BLaER1 (cell line): ENCODE measurements around the gene OR8G1.
"Not testable (repeated sequence)": the region's sequence is repeated elsewhere in the genome, so short reads cannot be mapped to it uniquely, and the experiment has no call there.

Experiments used
- H3K27ac ChIP-seq: shearing (Covaris generic); formaldehyde crosslinking; 2 replicates; pipeline ENCODE4 v1.8.1; 2022
- H3K27me3 ChIP-seq: shearing (Covaris generic); formaldehyde crosslinking; 2 replicates; pipeline ENCODE4 v1.8.1; 2022
- H3K36me3 ChIP-seq: shearing (Covaris generic); formaldehyde crosslinking; 2 replicates; pipeline ENCODE4 v1.8.1; 2022
- H3K4me1 ChIP-seq: shearing (Covaris generic); formaldehyde crosslinking; 2 replicates; pipeline ENCODE4 v1.8.1; 2022
- H3K4me2 ChIP-seq: shearing (Covaris generic); formaldehyde crosslinking; 2 replicates; pipeline ENCODE4 v1.8.1; 2022
- H3K4me3 ChIP-seq: shearing (Covaris generic); formaldehyde crosslinking; 2 replicates; pipeline ENCODE4 v1.8.1; 2022
- H3K9ac ChIP-seq: shearing (Covaris generic); formaldehyde crosslinking; 2 replicates; pipeline ENCODE4 v1.8.1; 2022
- H3K9me3 ChIP-seq: shearing (Covaris generic); formaldehyde crosslinking; 2 replicates; pipeline ENCODE4 v1.8.1; 2022
- H4K20me1 ChIP-seq: shearing (Covaris generic); formaldehyde crosslinking; 2 replicates; pipeline ENCODE4 v1.8.1; 2022
- Cebpa-rat ChIP-seq: shearing (Covaris generic); IDR thresholded peaks from 2 replicates; pipeline ENCODE4 v1.8.1; 2022

OR8G1 gene

GRCh38 chr11:124233376-124233775 is 7.5 kb upstream of the OR8G1 start:
- no peaks in the 10 kb centered on the region for H3K27me3 ChIP-seq
- no peaks in the 10 kb centered on the region for H3K9me3 ChIP-seq
- no peaks in the 10 kb centered on the region for H3K36me3 ChIP-seq
- no peak overlapping the region for H3K9ac ChIP-seq
- no peaks in the 10 kb centered on the region for H3K4me1 ChIP-seq
- H3K27ac ChIP-seq, result no peak overlapping the region
- H3K4me3 ChIP-seq, result no peak overlapping the region
- no peak for TF ChIP-seq Cebpa-rat
- no peaks in the 10 kb centered on the region for H4K20me1 ChIP-seq
- no peak overlapping the region for H3K4me2 ChIP-seq

- Histone ChIP-seq H3K4me3 (no peak overlapping the region), H3K9ac (no peak overlapping the region), H4K20me1 (no peaks in the 10 kb centered on the region), H3K27me3 (no peaks in the 10 kb centered on the region), H3K9me3 (no peaks in the 10 kb centered on the region), H3K4me2 (no peak overlapping the region), H3K27ac (no peak overlapping the region), H3K4me1 (no peaks in the 10 kb centered on the region), H3K36me3 (no peaks in the 10 kb centered on the region)
- no peak for TF ChIP-seq Cebpa-rat
Observed at GRCh38 chr11:124238512-124238911, 2.4 kb upstream of the OR8G1 start.

DNA sequence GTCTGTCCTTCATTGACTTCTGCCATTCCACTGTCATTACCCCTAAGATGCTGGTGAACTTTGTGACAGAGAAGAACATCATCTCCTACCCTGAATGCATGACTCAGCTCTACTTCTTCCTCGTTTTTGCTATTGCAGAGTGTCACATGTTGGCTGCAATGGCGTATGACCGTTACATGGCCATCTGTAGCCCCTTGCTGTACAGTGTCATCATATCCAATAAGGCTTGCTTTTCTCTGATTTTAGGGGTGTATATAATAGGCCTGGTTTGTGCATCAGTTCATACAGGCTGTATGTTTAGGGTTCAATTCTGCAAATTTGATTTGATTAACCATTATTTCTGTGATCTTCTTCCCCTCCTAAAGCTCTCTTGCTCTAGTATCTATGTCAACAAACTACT is 9.0 kb downstream of the OR8G1 start:
- not testable (repeated sequence) for H3K27ac ChIP-seq, H3K4me2 ChIP-seq, H3K36me3 ChIP-seq, H3K27me3 ChIP-seq, H3K4me3 ChIP-seq, H3K4me1 ChIP-seq, H3K9ac ChIP-seq, H4K20me1 ChIP-seq, H3K9me3 ChIP-seq

DNA sequence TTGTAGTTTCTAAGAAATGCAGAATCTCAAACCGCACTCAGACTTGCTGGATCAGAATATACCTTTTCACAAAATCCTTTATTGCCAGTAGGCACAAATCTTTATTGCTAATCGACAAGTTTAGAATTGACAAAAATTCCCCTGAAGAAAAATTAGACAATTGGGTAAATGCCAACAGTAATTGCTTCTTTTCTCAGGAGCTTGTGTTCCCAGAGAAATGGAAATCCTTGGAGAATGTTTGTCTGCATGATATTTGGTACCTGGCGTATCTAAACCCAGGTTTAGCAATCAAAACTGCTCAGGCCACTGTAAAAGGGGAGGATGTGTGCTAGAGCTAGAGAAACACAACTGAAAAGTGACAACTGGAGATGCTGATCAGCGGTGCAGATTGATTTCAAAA is 15.2 kb downstream of the OR8G1 start, which contains the start of gene OR8G5:
Gene OR8G5 (plus strand): TSS at position 301 of the 400 bp plus-strand sequence. CDS start 8,556 bp downstream, outside the sequence.
- TF ChIP-seq Cebpa-rat, result no peak
- Histone ChIP-seq H3K9me3 (no peaks in the 10 kb centered on the region), H3K27ac (no peak within 1 kb of the TSS), H3K4me2 (no peak within 1 kb of the TSS), H3K9ac (no peak within 1 kb of the TSS), H3K4me3 (no peak within 1 kb of the TSS), H3K4me1 (no peaks in the 10 kb centered on the region), H3K27me3 (no peaks in the 10 kb centered on the region), H3K36me3 (no peaks in the 10 kb centered on the region), H4K20me1 (no peaks in the 10 kb centered on the region)

DNA sequence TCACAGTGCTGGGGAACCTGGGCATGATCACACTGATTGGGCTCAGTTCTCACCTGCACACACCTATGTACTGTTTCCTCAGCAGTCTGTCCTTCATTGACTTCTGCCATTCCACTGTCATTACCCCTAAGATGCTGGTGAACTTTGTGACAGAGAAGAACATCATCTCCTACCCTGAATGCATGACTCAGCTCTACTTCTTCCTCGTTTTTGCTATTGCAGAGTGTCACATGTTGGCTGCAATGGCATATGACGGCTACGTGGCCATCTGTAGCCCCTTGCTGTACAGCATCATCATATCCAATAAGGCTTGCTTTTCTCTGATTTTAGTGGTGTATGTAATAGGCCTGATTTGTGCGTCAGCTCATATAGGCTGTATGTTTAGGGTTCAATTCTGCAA is 24.1 kb downstream of the OR8G1 start:
- not testable (repeated sequence) for H3K36me3 ChIP-seq, H3K27ac ChIP-seq, H3K4me3 ChIP-seq, H4K20me1 ChIP-seq, H3K4me1 ChIP-seq, H3K9ac ChIP-seq, H3K4me2 ChIP-seq, H3K9me3 ChIP-seq, H3K27me3 ChIP-seq

DNA sequence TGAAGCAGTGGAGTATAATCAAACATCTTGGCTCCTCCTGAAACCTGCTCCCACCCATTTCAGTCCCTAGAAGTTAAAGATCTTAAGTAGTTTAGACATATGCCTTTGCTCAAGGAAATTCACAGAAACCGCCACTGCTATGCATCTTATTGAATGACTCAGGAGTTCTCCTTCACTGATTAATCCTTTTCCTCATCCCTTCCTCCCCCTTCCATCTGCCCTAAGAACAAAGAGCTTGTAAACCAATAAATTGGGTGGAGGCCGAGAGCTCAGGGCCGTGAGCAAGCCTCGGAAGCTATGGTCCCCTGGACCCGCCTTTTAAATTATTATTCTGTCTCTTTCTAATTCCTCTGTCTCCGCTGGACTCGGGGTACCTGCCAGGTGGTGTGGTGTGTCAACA is 30.0 kb downstream of the OR8G1 start:
- H3K4me3 ChIP-seq, H3K27me3 ChIP-seq, H3K36me3 ChIP-seq, H3K9me3 ChIP-seq, H3K27ac ChIP-seq, H3K9ac ChIP-seq, H4K20me1 ChIP-seq, H3K4me1 ChIP-seq, H3K4me2 ChIP-seq: not testable (repeated sequence)

DNA sequence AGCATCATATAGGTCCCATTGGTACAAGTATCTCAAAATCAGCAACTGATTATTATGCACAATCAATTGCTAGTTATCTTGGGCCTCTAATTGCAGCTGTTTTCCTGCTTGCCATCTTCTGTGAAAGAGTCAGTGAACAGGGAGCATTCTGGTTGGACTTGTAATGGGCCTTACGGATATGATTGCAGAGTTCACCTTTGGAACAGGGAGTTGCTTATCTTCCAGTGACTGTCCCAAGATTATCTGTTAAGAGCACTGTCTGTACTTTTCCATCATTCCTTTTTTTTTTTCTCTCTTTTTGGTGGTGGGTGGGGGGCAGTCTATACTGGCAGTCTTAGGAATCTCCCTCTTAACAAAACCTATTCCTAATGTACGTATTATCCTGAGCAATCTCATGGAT is 33.1 kb downstream of the OR8G1 start:
- no peaks in the 10 kb centered on the region for H3K9me3 ChIP-seq
- H3K9ac ChIP-seq, result no peak overlapping the region
- H3K4me2 ChIP-seq, result no peak overlapping the region
- no peak overlapping the region for H3K4me3 ChIP-seq
- peaks cover 22% of the 10 kb centered on the region for H3K4me1 ChIP-seq
- no peaks in the 10 kb centered on the region for H3K27me3 ChIP-seq
- no peaks in the 10 kb centered on the region for H4K20me1 ChIP-seq
- TF ChIP-seq Cebpa-rat, result no peak
- no peak overlapping the region for H3K27ac ChIP-seq
- H3K36me3 ChIP-seq, result no peaks in the 10 kb centered on the region

DNA sequence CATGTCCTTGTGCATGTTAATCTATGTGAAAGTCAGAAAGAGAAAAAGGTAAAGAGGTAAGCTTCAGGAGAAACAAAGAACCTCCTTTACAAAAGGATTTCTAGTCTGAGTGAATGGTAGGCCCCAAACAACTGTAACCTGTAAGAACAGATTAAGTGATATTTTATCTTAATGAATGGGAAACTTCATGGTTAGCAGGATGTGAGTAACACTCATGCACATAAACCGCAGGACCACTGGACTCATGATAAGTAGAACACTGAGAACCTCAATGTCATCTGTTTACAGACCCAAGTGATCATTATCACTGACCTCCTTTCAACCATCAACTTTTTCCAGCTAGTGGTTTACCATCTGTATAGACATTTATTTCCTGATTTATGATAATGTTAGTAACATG is 35.2 kb downstream of the OR8G1 start:
- H3K36me3 ChIP-seq, result no peaks in the 10 kb centered on the region
- H3K9me3 ChIP-seq, result no peaks in the 10 kb centered on the region
- H3K4me2 ChIP-seq, result peak overlapping the region; percentile 28
- H3K4me1 ChIP-seq, result peaks cover 22% of the 10 kb centered on the region
- no peak overlapping the region for H3K4me3 ChIP-seq
- no peaks in the 10 kb centered on the region for H3K27me3 ChIP-seq
- H3K9ac ChIP-seq, result no peak overlapping the region
- TF ChIP-seq Cebpa-rat, result no peak
- no peaks in the 10 kb centered on the region for H4K20me1 ChIP-seq
- H3K27ac ChIP-seq, result no peak overlapping the region

DNA sequence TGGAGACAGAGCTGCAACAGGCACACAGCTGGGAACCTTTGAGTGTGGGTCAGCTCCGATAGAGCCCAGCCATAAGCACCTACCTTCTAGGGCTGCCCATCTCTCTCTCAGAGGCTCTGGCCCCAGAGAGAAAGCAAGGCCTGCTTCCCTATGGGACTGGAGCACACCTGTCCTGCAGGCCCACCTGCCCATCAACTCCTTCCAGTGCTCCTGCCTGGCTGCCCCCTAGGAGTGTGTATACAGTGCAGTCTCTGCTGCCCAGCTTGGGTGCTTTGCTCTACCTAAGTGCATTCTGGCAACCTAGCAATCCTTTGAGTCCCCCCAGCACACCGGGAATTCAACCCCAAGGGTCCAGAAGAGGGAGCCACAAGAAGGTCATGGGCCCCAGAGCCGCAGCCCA is 36.3 kb downstream of the OR8G1 start:
- no peak overlapping the region for H3K4me3 ChIP-seq
- H3K9ac ChIP-seq, result no peak overlapping the region
- H3K4me1 ChIP-seq, result peaks cover 22% of the 10 kb centered on the region
- TF ChIP-seq Cebpa-rat, result no peak
- 0 out of 2 replicates have a peak, but pooled peaks cover 7% of the 10 kb centered on the region for H3K9me3 ChIP-seq
- H3K4me2 ChIP-seq, result peak overlapping the region; percentile 28
- H3K27ac ChIP-seq, result no peak overlapping the region
- H3K27me3 ChIP-seq, result no peaks in the 10 kb centered on the region
- no peaks in the 10 kb centered on the region for H3K36me3 ChIP-seq
- no peaks in the 10 kb centered on the region for H4K20me1 ChIP-seq

DNA sequence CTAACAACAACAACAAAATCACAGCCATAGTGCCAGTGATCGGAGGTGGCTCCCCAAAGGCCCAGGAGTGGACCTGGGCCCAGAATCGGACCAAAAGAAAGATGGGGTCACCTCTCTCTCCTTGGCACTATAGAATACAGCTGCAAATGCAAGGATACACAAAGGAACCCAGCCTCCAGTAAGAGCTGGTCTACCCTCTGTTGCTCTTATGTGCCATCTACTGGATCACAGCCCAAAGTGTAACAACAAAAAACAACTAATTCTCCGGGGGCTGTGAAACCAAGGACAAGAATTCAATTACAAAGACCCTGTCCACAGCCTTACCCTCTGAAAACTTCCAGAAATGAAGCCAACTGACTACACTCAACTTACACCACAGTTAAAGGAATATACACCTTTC is 36.9 kb downstream of the OR8G1 start:
- Histone ChIP-seq H3K4me1 (peaks cover 22% of the 10 kb centered on the region), H3K27ac (no peak overlapping the region), H3K9ac (no peak overlapping the region), H4K20me1 (no peaks in the 10 kb centered on the region), H3K4me2 (no peak overlapping the region), H3K9me3 (peaks cover 9% of the 10 kb centered on the region), H3K36me3 (no peaks in the 10 kb centered on the region), H3K27me3 (no peaks in the 10 kb centered on the region), H3K4me3 (no peak overlapping the region)
- no peak for TF ChIP-seq Cebpa-rat

DNA sequence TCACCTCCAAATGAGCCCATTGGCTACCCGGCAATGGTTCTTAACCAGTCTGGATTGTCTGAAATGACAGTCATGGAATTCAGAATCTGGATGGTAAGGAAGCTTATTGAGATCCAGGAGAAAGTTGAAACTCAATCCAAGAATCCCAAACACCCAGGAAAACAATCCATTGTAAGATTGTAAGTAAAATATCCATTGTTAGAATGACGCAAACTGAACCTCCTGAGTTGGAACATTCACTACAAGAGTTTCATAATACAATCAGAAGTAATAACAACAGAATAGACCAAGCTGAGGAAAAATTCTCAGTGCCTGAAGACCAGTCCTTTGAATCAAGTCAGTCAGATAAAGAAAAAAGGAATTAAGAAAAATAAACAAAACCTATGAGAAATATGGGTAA is 37.4 kb downstream of the OR8G1 start:
- Histone ChIP-seq H3K4me2 (no peak overlapping the region), H3K4me1 (peaks cover 22% of the 10 kb centered on the region), H4K20me1 (no peaks in the 10 kb centered on the region), H3K36me3 (no peaks in the 10 kb centered on the region), H3K9ac (no peak overlapping the region), H3K9me3 (peaks cover 13% of the 10 kb centered on the region), H3K4me3 (no peak overlapping the region), H3K27me3 (no peaks in the 10 kb centered on the region), H3K27ac (no peak overlapping the region)
- TF ChIP-seq Cebpa-rat, result no peak
